IPS-18a (cell line): Measurements from ENCODE around the gene SSR4.

Experiments used
- H3K27ac ChIP-seq: one replicate; pipeline ENCODE4 v1.5.1; 2013; ENCODE audit warnings: low read length
- H3K27me3 ChIP-seq: one replicate; pipeline ENCODE4 v1.6.1; 2013; ENCODE audit warnings: mild to moderate bottlenecking, low read length; ENCODE audit not compliant: control insufficient read depth, insufficient read depth
- H3K36me3 ChIP-seq: one replicate; pipeline ENCODE4 v1.6.1; 2013; ENCODE audit warnings: low read depth, low read length; ENCODE audit not compliant: control insufficient read depth
- H3K4me1 ChIP-seq: one replicate; pipeline ENCODE4 v1.6.1; 2013; ENCODE audit warnings: low read depth, low read length; ENCODE audit not compliant: control insufficient read depth
- H3K4me3 ChIP-seq: one replicate; pipeline ENCODE4 v1.5.1; 2013; ENCODE audit warnings: low read length
- H3K9ac ChIP-seq: one replicate; pipeline ENCODE4 v1.6.1; 2013; ENCODE audit warnings: mild to moderate bottlenecking, low read length, moderate library complexity
- H3K9me3 ChIP-seq: one replicate; pipeline ENCODE4 v1.6.1; 2013; ENCODE audit warnings: low read depth, low read length; ENCODE audit not compliant: control insufficient read depth

Gene SSR4

GRCh38 chrX:153778181-153778580, 16.3 kb upstream of the SSR4 start:
- no peaks in the 10 kb centered on the region for H3K4me1 ChIP-seq
- no peak overlapping the region for H3K9ac ChIP-seq
- no peak overlapping the region for H3K4me3 ChIP-seq
- H3K36me3 ChIP-seq, result no peaks in the 10 kb centered on the region
- no peaks in the 10 kb centered on the region for H3K27me3 ChIP-seq
- no peaks in the 10 kb centered on the region for H3K9me3 ChIP-seq
- no peak overlapping the region for H3K27ac ChIP-seq

- no peak overlapping the region for H3K9ac ChIP-seq
- no peaks in the 10 kb centered on the region for H3K36me3 ChIP-seq
- H3K27ac ChIP-seq, result no peak overlapping the region
- H3K9me3 ChIP-seq, result no peaks in the 10 kb centered on the region
- no peaks in the 10 kb centered on the region for H3K27me3 ChIP-seq
- H3K4me3 ChIP-seq, result no peak overlapping the region
- H3K4me1 ChIP-seq, result no peaks in the 10 kb centered on the region
These were observed 15.8 kb upstream of the SSR4 start for GRCh38 chrX:153778684-153779101.

- Histone ChIP-seq H3K27me3 (no peaks in the 10 kb centered on the region), H3K36me3 (no peaks in the 10 kb centered on the region), H3K9ac (no peak overlapping the region), H3K27ac (no peak overlapping the region), H3K9me3 (no peaks in the 10 kb centered on the region), H3K4me3 (no peak overlapping the region), H3K4me1 (no peaks in the 10 kb centered on the region)
These were observed 14.4 kb upstream of the SSR4 start for GRCh38 chrX:153779891-153780677.

GRCh38 chrX:153780678-153781427, 13.6 kb upstream of the SSR4 start, which contains the start of gene SRPK3:
Gene SRPK3 (plus strand): TSS chrX:153781041. CDS start chrX:153781087, 46 bp downstream.
- no peak within 1 kb of the TSS for H3K27ac ChIP-seq
- H3K4me1 ChIP-seq, result no peaks in the 10 kb centered on the region
- H3K9me3 ChIP-seq, result no peaks in the 10 kb centered on the region
- H3K4me3 ChIP-seq, result no peak within 1 kb of the TSS
- H3K9ac ChIP-seq, result no peak within 1 kb of the TSS
- H3K36me3 ChIP-seq, result peaks cover 4% of the 10 kb centered on the region
- no peaks in the 10 kb centered on the region for H3K27me3 ChIP-seq

GRCh38 chrX:153781428-153782047, 12.9 kb upstream of the SSR4 start:
- peaks cover 4% of the 10 kb centered on the region for H3K36me3 ChIP-seq
- no peak overlapping the region for H3K4me3 ChIP-seq
- no peaks in the 10 kb centered on the region for H3K27me3 ChIP-seq
- H3K4me1 ChIP-seq, result no peaks in the 10 kb centered on the region
- H3K9ac ChIP-seq, result no peak overlapping the region
- no peak overlapping the region for H3K27ac ChIP-seq
- no peaks in the 10 kb centered on the region for H3K9me3 ChIP-seq

GRCh38 chrX:153782313-153782712, 12.2 kb upstream of the SSR4 start:
- Histone ChIP-seq H3K9ac (no peak overlapping the region), H3K9me3 (no peaks in the 10 kb centered on the region), H3K4me1 (no peaks in the 10 kb centered on the region), H3K4me3 (no peak overlapping the region), H3K27ac (no peak overlapping the region), H3K36me3 (peaks cover 4% of the 10 kb centered on the region), H3K27me3 (no peaks in the 10 kb centered on the region)

GRCh38 chrX:153782871-153783270, 11.6 kb upstream of the SSR4 start:
- H3K27ac ChIP-seq, result no peak overlapping the region
- no peak overlapping the region for H3K9ac ChIP-seq
- no peak overlapping the region for H3K4me3 ChIP-seq
- no peaks in the 10 kb centered on the region for H3K4me1 ChIP-seq
- H3K9me3 ChIP-seq, result no peaks in the 10 kb centered on the region
- no peaks in the 10 kb centered on the region for H3K27me3 ChIP-seq
- peaks cover 4% of the 10 kb centered on the region for H3K36me3 ChIP-seq

GRCh38 chrX:153783378-153784013, 11.0 kb upstream of the SSR4 start:
- H3K9me3 ChIP-seq, result no peaks in the 10 kb centered on the region
- H3K4me1 ChIP-seq, result no peaks in the 10 kb centered on the region
- H3K4me3 ChIP-seq, result no peak overlapping the region
- H3K27me3 ChIP-seq, result no peaks in the 10 kb centered on the region
- no peak overlapping the region for H3K9ac ChIP-seq
- peaks cover 4% of the 10 kb centered on the region for H3K36me3 ChIP-seq
- no peak overlapping the region for H3K27ac ChIP-seq

GRCh38 chrX:153784325-153784967, 10.0 kb upstream of the SSR4 start:
- no peaks in the 10 kb centered on the region for H3K4me1 ChIP-seq

GRCh38 chrX:153786669-153787068, 7.8 kb upstream of the SSR4 start:
- H3K9ac ChIP-seq, result no peak overlapping the region
- no peaks in the 10 kb centered on the region for H3K27me3 ChIP-seq
- no peak overlapping the region for H3K27ac ChIP-seq
- no peaks in the 10 kb centered on the region for H3K9me3 ChIP-seq
- H3K4me3 ChIP-seq, result no peak overlapping the region
- H3K36me3 ChIP-seq, result peaks cover 4% of the 10 kb centered on the region
- no peaks in the 10 kb centered on the region for H3K4me1 ChIP-seq

More at GRCh38 chrX:153784325-153784967, 10.0 kb upstream of the SSR4 start:
- H3K36me3 ChIP-seq, result peaks cover 4% of the 10 kb centered on the region
- no peak overlapping the region for H3K4me3 ChIP-seq
- no peaks in the 10 kb centered on the region for H3K9me3 ChIP-seq
- no peak overlapping the region for H3K27ac ChIP-seq
- H3K27me3 ChIP-seq, result no peaks in the 10 kb centered on the region
- no peak overlapping the region for H3K9ac ChIP-seq

GRCh38 chrX:153789654-153790053, 4.8 kb upstream of the SSR4 start:
- Histone ChIP-seq H3K9ac (no peak overlapping the region), H3K4me1 (no peaks in the 10 kb centered on the region), H3K27me3 (no peaks in the 10 kb centered on the region), H3K9me3 (no peaks in the 10 kb centered on the region), H3K4me3 (no peak overlapping the region), H3K36me3 (peaks cover 4% of the 10 kb centered on the region), H3K27ac (no peak overlapping the region)
